GM12872 (cell line): ENCODE results near the gene IL4I1.

Experiments used
- TF ChIP-seq, protein P1 (sequence below): IDR thresholded peaks from 3 replicates; pipeline ENCODE4 v1.5.1; 2011; ENCODE audit warnings: low read depth, mild to moderate bottlenecking, low read length, moderate library complexity; ENCODE audit not compliant: insufficient read depth

IL4I1 gene

GRCh38 chr19:49862391-49863253, 34.1 kb downstream of the IL4I1 start:
- TF ChIP-seq, protein P1, sequence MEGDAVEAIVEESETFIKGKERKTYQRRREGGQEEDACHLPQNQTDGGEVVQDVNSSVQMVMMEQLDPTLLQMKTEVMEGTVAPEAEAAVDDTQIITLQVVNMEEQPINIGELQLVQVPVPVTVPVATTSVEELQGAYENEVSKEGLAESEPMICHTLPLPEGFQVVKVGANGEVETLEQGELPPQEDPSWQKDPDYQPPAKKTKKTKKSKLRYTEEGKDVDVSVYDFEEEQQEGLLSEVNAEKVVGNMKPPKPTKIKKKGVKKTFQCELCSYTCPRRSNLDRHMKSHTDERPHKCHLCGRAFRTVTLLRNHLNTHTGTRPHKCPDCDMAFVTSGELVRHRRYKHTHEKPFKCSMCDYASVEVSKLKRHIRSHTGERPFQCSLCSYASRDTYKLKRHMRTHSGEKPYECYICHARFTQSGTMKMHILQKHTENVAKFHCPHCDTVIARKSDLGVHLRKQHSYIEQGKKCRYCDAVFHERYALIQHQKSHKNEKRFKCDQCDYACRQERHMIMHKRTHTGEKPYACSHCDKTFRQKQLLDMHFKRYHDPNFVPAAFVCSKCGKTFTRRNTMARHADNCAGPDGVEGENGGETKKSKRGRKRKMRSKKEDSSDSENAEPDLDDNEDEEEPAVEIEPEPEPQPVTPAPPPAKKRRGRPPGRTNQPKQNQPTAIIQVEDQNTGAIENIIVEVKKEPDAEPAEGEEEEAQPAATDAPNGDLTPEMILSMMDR, result peak; percentile 20; the same call in 1 of the 3 replicates

- TF ChIP-seq, protein P1, result no peak
Measured at GRCh38 chr19:49861541-49862378, 34.9 kb downstream of the IL4I1 start.

DNA sequence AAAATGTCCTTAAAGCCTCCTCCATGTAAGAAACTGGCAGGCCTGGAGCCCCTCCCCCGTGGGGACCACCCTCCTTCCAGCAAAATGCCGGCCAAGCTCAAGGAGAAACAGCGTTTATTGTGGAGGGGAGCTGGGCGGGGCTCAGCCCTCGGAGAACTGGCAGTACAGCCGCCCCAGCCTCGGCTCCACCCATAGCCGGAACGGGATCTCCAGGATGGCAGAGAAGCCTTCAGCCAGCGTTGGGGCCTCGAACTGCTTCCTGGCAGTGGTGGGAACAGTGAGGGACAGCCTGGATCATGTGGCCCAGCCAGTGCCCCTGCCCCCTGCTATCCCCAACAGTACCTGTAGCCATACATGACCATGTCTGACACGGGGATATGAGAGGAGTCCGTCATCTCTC, 35.6 kb downstream of the IL4I1 start:
- TF ChIP-seq, protein P1, result no peak

- TF ChIP-seq, protein P1, result no peak
Measured at GRCh38 chr19:49860336-49861102, 36.2 kb downstream of the IL4I1 start.

DNA sequence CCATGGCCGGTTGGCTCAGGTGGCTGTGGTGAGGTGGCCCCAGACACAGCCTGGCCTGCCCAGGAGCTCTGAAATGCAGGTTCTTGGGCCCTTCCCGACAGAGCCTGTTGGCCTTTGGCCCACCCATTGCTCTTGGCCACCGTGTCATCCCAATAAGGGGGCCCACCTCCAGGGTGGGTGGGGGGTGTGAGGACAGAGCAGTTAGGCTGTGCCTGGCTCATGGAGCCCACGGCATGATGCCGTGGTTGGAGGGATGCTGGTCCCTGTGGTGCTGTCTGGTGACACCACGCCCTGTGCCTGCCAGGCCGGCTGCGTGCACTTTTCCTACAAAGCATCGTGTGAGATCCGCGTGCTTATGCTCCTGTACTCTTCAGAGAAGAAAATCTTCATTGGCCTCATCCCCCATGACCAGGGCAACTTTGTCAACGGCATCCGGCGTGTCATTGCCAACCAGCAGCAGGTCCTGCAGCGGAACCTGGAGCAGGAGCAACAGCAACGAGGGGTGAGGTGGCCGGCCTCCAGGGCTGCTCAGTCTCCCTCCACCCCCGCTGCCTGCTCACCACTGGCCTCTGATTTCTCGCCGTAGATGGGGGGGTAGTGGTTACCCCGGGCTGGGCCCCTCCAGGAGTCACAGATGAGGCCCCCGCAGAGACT, 36.9 kb downstream of the IL4I1 start:
- TF ChIP-seq, protein P1, result no peak

DNA sequence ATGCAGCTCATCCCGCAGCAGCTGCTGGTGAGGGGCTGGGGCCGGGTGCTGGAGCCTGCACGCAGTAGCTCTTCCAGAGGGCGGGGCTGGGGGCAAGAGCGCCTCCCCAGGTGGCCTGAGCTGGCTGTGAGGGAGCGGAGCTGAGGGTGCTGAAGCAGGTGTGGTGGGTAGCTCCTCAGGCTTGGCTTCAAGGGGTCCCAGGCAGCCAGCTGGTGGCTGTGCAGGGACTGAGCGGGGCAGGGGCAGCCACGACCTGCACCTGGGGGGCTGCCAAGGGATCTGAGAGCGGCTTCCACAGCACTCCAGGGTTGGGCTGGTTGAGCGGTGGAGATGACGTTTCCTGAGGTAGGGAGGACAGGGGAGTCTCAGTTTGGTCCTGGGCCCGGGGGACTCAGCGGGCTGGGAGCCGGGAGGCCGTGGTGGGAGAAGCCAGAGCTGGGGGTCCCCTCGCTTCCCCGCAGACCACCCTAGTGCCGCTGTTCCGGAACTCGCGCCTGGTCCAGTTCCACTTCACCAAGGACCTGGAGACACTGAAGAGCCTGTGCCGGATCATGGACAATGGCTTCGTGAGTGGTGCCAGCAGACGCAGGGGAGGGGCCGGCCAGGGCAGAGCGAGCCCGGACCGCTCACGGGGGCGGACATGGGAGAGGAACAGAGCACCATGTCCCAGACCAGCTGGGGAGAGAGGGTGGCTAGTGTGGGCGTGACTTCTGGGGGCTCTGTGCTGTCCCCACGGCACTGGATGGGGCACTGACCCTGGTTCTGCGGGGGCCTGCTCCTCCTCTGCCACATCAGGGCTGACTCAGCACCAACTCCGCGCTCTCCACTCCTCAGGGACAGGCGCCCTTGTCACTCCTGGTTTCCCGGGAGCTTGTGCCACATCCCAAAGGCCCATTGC, 38.4 kb downstream of the IL4I1 start:
- TF ChIP-seq, protein P1, result no peak
